Measurements from ENCODE around the gene ANKUB1. TPM values are rescaled to one million over a fixed set of nuclear protein-coding genes. Genes with fewer than 3 reads are reported as not detected.

The ANKUB1 gene
- total and polyA plus RNA-seq, 10 of the 15 experiments (the other 5 are each of a cell fraction or from before 2014, with no cell fraction given): 0.08 TPM; not detected in 9

GRCh38 chr3:149813367-149814281 is 21.3 kb upstream of the ANKUB1 start (continued):
- TF ChIP-seq ZNF687 (IDR thresholded peaks at IDR 0.05): no peak
- no peak for TF ChIP-seq ESRRA (IDR thresholded peaks at IDR 0.05; ENCODE audit: low read length)
- no peak for TF ChIP-seq EZH2 (IDR thresholded peaks at IDR 0.05; ENCODE audit: borderline replicate concordance, control insufficient read depth, low read depth, low read length)
- no peak for TF ChIP-seq BACH1 (IDR thresholded peaks at IDR 0.05; ENCODE audit: borderline replicate concordance)
- no peak for TF ChIP-seq MAX (IDR thresholded peaks at IDR 0.05; ENCODE audit: low read depth, low read length)
- TF ChIP-seq HCFC1 (IDR thresholded peaks at IDR 0.05; ENCODE audit: low read length): no peak
- no peak for TF ChIP-seq E4F1 (IDR thresholded peaks at IDR 0.05; ENCODE audit: borderline replicate concordance, partially characterized antibody)
- TF ChIP-seq RFX5 (IDR thresholded peaks at IDR 0.05; ENCODE audit: low read depth, low read length): no peak
- peak; percentile 80; the same call in 1 of the 2 replicates for TF ChIP-seq SIN3A (IDR thresholded peaks at IDR 0.05; ENCODE audit: low read depth, low read length)
- peak; percentile 70; the same call in 1 of the 2 replicates for TF ChIP-seq SPI1 (IDR thresholded peaks at IDR 0.05; ENCODE audit: borderline replicate concordance, insufficient read depth, low read depth, low read length)
- TF ChIP-seq GABPA (IDR thresholded peaks at IDR 0.05; ENCODE audit: low read depth): 0 out of 2 replicates have a peak, but pooled peaks have one; percentile 9
- TF ChIP-seq LARP7 (IDR thresholded peaks at IDR 0.05): peak; percentile 59; the same call in 1 of the 2 replicates
- no peak for TF ChIP-seq RUNX3 (IDR thresholded peaks at IDR 0.05; ENCODE audit: low read length)

All from GM12878 (cell line).